Neural progenitor cell (in vitro differentiated cells): ENCODE data around the gene GABRB1.

Experiments
- EZH2 ChIP-seq: fragments of 200-600 bp; sonication (generic); IDR thresholded peaks from 2 replicates; pipeline ENCODE4 v1.6.1; 2017; ENCODE audit warnings: antibody characterized with exemption, mild to moderate bottlenecking, moderate library complexity
- TF ChIP-seq, protein P1 (sequence below): fragments of 200-600 bp; sonication (generic); IDR thresholded peaks from 2 replicates; pipeline ENCODE4 v1.5.1; 2017; ENCODE audit warnings: antibody characterized with exemption, mild to moderate bottlenecking

DNA sequence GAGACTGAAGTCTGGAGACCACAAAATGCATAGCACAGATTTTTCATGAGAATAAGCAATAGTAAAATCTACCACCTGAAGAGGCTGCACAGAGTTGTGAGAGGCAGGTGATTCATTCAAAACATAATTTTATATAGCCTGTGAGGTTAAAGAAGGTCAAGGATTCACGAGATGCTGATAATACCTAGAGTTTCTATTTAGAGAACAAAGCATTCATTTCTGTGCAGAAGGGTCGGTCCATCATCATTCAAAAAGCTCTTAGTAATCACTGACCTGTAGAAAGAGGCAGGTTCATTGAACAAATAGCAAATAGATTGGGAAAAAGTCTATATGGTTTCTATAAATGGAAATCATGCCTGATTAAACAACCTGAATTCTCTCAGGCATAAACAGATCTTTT, 26.6 kb downstream of the GABRB1 start:
- TF ChIP-seq, protein P1, sequence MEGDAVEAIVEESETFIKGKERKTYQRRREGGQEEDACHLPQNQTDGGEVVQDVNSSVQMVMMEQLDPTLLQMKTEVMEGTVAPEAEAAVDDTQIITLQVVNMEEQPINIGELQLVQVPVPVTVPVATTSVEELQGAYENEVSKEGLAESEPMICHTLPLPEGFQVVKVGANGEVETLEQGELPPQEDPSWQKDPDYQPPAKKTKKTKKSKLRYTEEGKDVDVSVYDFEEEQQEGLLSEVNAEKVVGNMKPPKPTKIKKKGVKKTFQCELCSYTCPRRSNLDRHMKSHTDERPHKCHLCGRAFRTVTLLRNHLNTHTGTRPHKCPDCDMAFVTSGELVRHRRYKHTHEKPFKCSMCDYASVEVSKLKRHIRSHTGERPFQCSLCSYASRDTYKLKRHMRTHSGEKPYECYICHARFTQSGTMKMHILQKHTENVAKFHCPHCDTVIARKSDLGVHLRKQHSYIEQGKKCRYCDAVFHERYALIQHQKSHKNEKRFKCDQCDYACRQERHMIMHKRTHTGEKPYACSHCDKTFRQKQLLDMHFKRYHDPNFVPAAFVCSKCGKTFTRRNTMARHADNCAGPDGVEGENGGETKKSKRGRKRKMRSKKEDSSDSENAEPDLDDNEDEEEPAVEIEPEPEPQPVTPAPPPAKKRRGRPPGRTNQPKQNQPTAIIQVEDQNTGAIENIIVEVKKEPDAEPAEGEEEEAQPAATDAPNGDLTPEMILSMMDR = no peak
- no peak for TF ChIP-seq EZH2
